B cell (primary cell): ENCODE results near the gene FUT3. TPM values are rescaled to one million over a fixed set of nuclear protein-coding genes. Genes with fewer than 3 reads are reported as not detected.

Experiments
- ATAC-seq: fragments of 200-7000 bp; cut with Tn5 transposase; one replicate; pipeline ENCODE4 v1.10.0; 2021; ENCODE audit warnings: low read depth, mild to moderate bottlenecking, moderate number of reproducible peaks, moderate library complexity
- CTCF ChIA-PET: fragments of 350-600 bp; sonication (Branson Sonifier 250); formaldehyde crosslinking; loops from one replicate; lab custom pipeline; 2021; ENCODE audit warnings: antibody characterized with exemption, inconsistent platforms; lab: Charles Lee
- POLR2A ChIA-PET: fragments of 350-600 bp; sonication (Branson Sonifier 250); formaldehyde crosslinking; loops from one replicate; lab custom pipeline; 2021; ENCODE audit warnings: antibody characterized with exemption; lab: Charles Lee
- DNase-seq: peaks from one replicate; pipeline ENCODE4 v3.0.0; 2013
- H2AFZ ChIP-seq: 2 replicates; pipeline ENCODE4 v1.6.1; 2012; ENCODE audit warnings: mild to moderate bottlenecking, low read depth, low read length; ENCODE audit not compliant: insufficient read depth, poor library complexity, severe bottlenecking
- H3K27ac ChIP-seq, 2 donors: 1 replicate in 1 of 2; 2 replicates in 1 of 2; pipeline ENCODE4 v1.5.1; 2012 to 2013; ENCODE audit warnings: low read length in 2 of 2, mild to moderate bottlenecking in 2 of 2, moderate library complexity in 1 of 2
- H3K27me3 ChIP-seq, 4 experiments: fragments of 200-600 bp in 1 of 4; sonication (generic) in 1 of 4; replicated peaks in 1 of 4; 1 replicate in 2 of 4; 2 replicates in 2 of 4; pipeline versions ENCODE4 v1.6.1 to v1.7.0; 2013 to 2016; ENCODE audit warnings: low read length in 3 of 4, mild to moderate bottlenecking in 2 of 4, mixed read lengths in 1 of 4, moderate library complexity in 1 of 4; ENCODE audit not compliant: insufficient read depth in 4 of 4, control insufficient read depth in 3 of 4; ENCODE audit errors: control extremely low read depth in 1 of 4
- H3K36me3 ChIP-seq, 2 experiments: replicated peaks in 1 of 2; 1 replicate in 1 of 2; 2 replicates in 1 of 2; pipeline versions ENCODE4 v1.6.1 to v1.7.1; 2013; ENCODE audit warnings: low read length in 1 of 2; ENCODE audit not compliant: insufficient read depth in 2 of 2, control insufficient read depth in 1 of 2; ENCODE audit errors: control extremely low read depth in 1 of 2, extremely low read depth in 1 of 2
- H3K4me1 ChIP-seq, 2 donors: fragments of 200-600 bp in 1 of 2; sonication (generic) in 1 of 2; 1 replicate in 1 of 2; 2 replicates in 1 of 2; pipeline versions ENCODE4 v1.5.1 to v1.6.1; 2013 to 2017; ENCODE audit warnings: low read length in 2 of 2; ENCODE audit not compliant: control insufficient read depth in 2 of 2, insufficient read depth in 2 of 2
- H3K4me2 ChIP-seq: replicated peaks from 2 replicates; pipeline ENCODE3; 2012; ENCODE audit warnings: mild to moderate bottlenecking, low read depth, low read length; ENCODE audit not compliant: poor library complexity, severe bottlenecking
- H3K4me3 ChIP-seq, 5 experiments: fragments of 200-600 bp in 1 of 5; sonication (generic) in 1 of 5; 1 replicate in 3 of 5; 2 replicates in 2 of 5; pipeline versions ENCODE4 v1.5.1 to v1.7.0; 2011 to 2016; ENCODE audit warnings: low read length in 4 of 5, mild to moderate bottlenecking in 4 of 5, low read depth in 2 of 5, control low read depth in 1 of 5, moderate library complexity in 1 of 5; ENCODE audit not compliant: insufficient read depth in 1 of 5; ENCODE audit errors: control extremely low read depth in 1 of 5, extremely low read depth in 1 of 5
- H3K79me2 ChIP-seq: fragments of 200-600 bp; sonication (generic); one replicate; pipeline ENCODE4 v1.6.0; 2016; ENCODE audit warnings: low read length; ENCODE audit not compliant: control insufficient read depth, insufficient read depth
- H3K9ac ChIP-seq: fragments of 200-600 bp; sonication (generic); 2 replicates; pipeline ENCODE4 v1.6.1; 2017; ENCODE audit warnings: mild to moderate bottlenecking, low read length, moderate library complexity
- H3K9me3 ChIP-seq, 3 donors: one replicate each; pipeline versions ENCODE4 v1.6.1 to v1.7.1; 2013; ENCODE audit warnings: low read length in 2 of 3; ENCODE audit not compliant: control insufficient read depth in 2 of 3, insufficient read depth in 1 of 3; ENCODE audit errors: control extremely low read depth in 1 of 3
- H4K20me1 ChIP-seq: 2 replicates; pipeline ENCODE4 v1.6.0; 2012; ENCODE audit warnings: mild to moderate bottlenecking, low read length; ENCODE audit not compliant: insufficient read depth, control insufficient read depth, poor library complexity, severe bottlenecking
- H3K27ac Mint-ChIP-seq: one replicate; pipeline ENCODE4 v1.8.0; 2021; ENCODE audit warnings: mixed read lengths
- H3K27me3 Mint-ChIP-seq: one replicate; pipeline ENCODE4 v1.8.0; 2021; ENCODE audit warnings: mixed read lengths
- H3K4me1 Mint-ChIP-seq: one replicate; pipeline ENCODE4 v1.8.0; 2021; ENCODE audit warnings: mixed read lengths
- H3K4me3 Mint-ChIP-seq: one replicate; pipeline ENCODE4 v1.8.0; 2021; ENCODE audit warnings: mixed read lengths
- H3K9me3 Mint-ChIP-seq: one replicate; pipeline ENCODE4 v1.8.0; 2022; ENCODE audit warnings: mixed read lengths; ENCODE audit not compliant: insufficient read depth
- CTCF ChIP-seq: fragments of 200-600 bp; IDR thresholded peaks from one replicate; pipeline ENCODE4 v1.8.0; 2022; ENCODE audit warnings: antibody characterized with exemption, mild to moderate bottlenecking
- EZH2 ChIP-seq: IDR thresholded peaks from 2 replicates; pipeline ENCODE4 v1.6.1; 2012; ENCODE audit warnings: borderline replicate concordance, low read depth, mild to moderate bottlenecking, moderate library complexity, low read length; ENCODE audit not compliant: insufficient read depth, poor library complexity, severe bottlenecking
- WGBS: methylation state at CpG from one replicate; pipeline ENCODE4 v1.1.5; 2013; ENCODE audit warnings: missing lambda C conversion rate; ENCODE audit not compliant: insufficient coverage; 5-methylcytosine and 5-hydroxymethylcytosine counted together
- intact Hi-C: fragments of 100-400 bp; cut with micrococcal nuclease; formaldehyde crosslinking; loops from one replicate; pipeline ENCODE4 v1.10.0; 2022
- polyA plus RNA-seq: library from polyadenylated mRNA; depleted of rRNA; stranded (reverse); fragments of >200 nt; gene quantifications from 2 replicates; pipeline ENCODE4 v1.2.3, GENCODE V29; 2012
- total RNA-seq, 2 donors: library from RNA; stranded (reverse); fragments of 120-200 nt in 1 of 2; gene quantifications; 1 replicate in 1 of 2; 2 replicates in 1 of 2; pipeline versions ENCODE4 v1.2.3 to v1.2.4, GENCODE V29; 2013 to 2022

Gene FUT3
- total and polyA plus RNA-seq, 2 donors (not counting 1 experiment from before 2014, with no cell fraction given) = not detected

GRCh38 chr19:5832527-5833216 is 18.6 kb downstream of the FUT3 start:
- H3K9ac ChIP-seq = no peak overlapping the region
- no peaks in the 10 kb centered on the region for H3K79me2 ChIP-seq
- H3K9me3 ChIP-seq = peaks cover 0 to 27% (median 0%) of the 10 kb centered on the region in 3 donors
- H2AFZ ChIP-seq = no peak overlapping the region
- H3K4me3 ChIP-seq = no peak overlapping the region
- POLR2A ChIA-PET = no interaction called here
- intact Hi-C loops = no loop called here
- peaks cover 4% of the 10 kb centered on the region for H3K27me3 Mint-ChIP-seq
- H3K4me3 Mint-ChIP-seq = no peak overlapping the region
- peaks cover 11% of the 10 kb centered on the region for H3K4me1 Mint-ChIP-seq
- H3K9me3 Mint-ChIP-seq = no peaks in the 10 kb centered on the region
- H3K4me1 ChIP-seq = peaks cover 12 to 17% of the 10 kb centered on the region in 2 donors
- DNase-seq = no peak
- no peak overlapping the region for H3K27ac ChIP-seq
- H4K20me1 ChIP-seq = no peaks in the 10 kb centered on the region
- ATAC-seq = no peak
- H3K27ac Mint-ChIP-seq = no peak overlapping the region
- H3K36me3 ChIP-seq = no peaks in the 10 kb centered on the region
- no peak for TF ChIP-seq CTCF
- no peak for TF ChIP-seq EZH2
- CTCF ChIA-PET = interaction anchor here (0.6 kb wide), 1 partner anchor 250 kb away, joined by 3 read pairs; no protein-coding TSS in a partner anchor
- WGBS = 85% methylated on average over 6 of the region's 6 CpGs
- peaks cover 0 to 23% (median 7%) of the 10 kb centered on the region in 4 experiments for H3K27me3 ChIP-seq
- H3K4me2 ChIP-seq = no peak overlapping the region

DNA sequence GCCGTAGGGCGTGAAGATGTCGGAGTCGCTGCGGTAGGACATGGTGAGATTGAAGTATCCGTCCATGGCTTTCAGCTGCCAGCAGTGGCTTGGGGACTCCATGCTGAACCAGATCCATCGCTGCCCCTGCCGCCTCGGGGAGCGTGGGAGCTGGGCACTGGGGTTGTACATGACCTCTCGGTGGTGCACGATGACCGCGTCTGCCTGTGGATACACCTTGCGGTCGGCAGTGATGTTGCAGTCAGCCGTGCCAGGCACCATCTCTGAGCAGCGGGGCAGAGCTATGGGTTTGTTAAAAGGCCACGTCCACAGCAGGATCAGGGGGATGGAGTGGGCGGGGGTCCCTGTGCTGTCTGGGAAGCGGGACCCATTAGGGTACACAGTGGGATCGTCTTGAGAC is 19.2 kb downstream of the FUT3 start:
- Histone ChIP-seq H3K4me2 (no peak overlapping the region), H2AFZ (no peak overlapping the region), H4K20me1 (no peaks in the 10 kb centered on the region), H3K4me1 (peaks cover 12 to 22% of the 10 kb centered on the region in 2 donors), H3K9me3 (peaks cover 0 to 33% (median 0%) of the 10 kb centered on the region in 3 donors), H3K9ac (no peak overlapping the region), H3K27me3 (peaks cover 0 to 27% (median 7%) of the 10 kb centered on the region in 4 experiments), H3K27ac (no peak overlapping the region), H3K4me3 (no peak overlapping the region), H3K79me2 (no peaks in the 10 kb centered on the region), H3K36me3 (no peaks in the 10 kb centered on the region)
- ChIA-PET CTCF (interaction anchor here (0.6 kb wide), 1 partner anchor 249 kb away, joined by 3 read pairs; no protein-coding TSS in a partner anchor), POLR2A (no interaction called here)
- ATAC-seq = no peak
- no peak for DNase-seq
- Mint-ChIP-seq H3K27me3 (peaks cover 4% of the 10 kb centered on the region), H3K4me1 (peaks cover 15% of the 10 kb centered on the region), H3K27ac (no peak overlapping the region), H3K9me3 (no peaks in the 10 kb centered on the region), H3K4me3 (no peak overlapping the region)
- WGBS = 96% methylated on average over 22 of the region's 22 CpGs
- intact Hi-C loops = no loop called here
- TF ChIP-seq CTCF = no peak
- no peak for TF ChIP-seq EZH2
